HL-60 (cell line): ENCODE measurements around the gene SGMS1.

Experiments
- DNase-seq, 2 experiments: peaks; one replicate each; pipeline ENCODE4 v3.0.0-alpha.2; 2010 to 2020; ENCODE audit warnings: low read depth in 1 of 2, low spot score in 1 of 2
- H3K27ac ChIP-seq: fragments of 250-450 bp; sonication (Bioruptor Pico); replicated peaks from 2 replicates; pipeline ENCODE4 v1.5.1; 2020; ENCODE audit warnings: mild to moderate bottlenecking, moderate library complexity
- H3K27me3 ChIP-seq: fragments of 250-450 bp; sonication (Bioruptor Pico); 2 replicates; pipeline ENCODE4 v1.5.1; 2021; ENCODE audit warnings: mild to moderate bottlenecking, moderate library complexity; ENCODE audit not compliant: insufficient read depth, poor library complexity, severe bottlenecking
- H3K4me3 ChIP-seq: replicated peaks from 2 replicates; pipeline ENCODE4 v1.5.1; 2011; ENCODE audit warnings: mild to moderate bottlenecking, control low read depth, low read length; ENCODE audit not compliant: insufficient read depth
- CTCF ChIP-seq: IDR thresholded peaks from one replicate; pipeline ENCODE4 v1.5.1; 2011; ENCODE audit warnings: low read length, control low read depth, inconsistent platforms; ENCODE audit not compliant: insufficient read depth
- GABPA ChIP-seq: IDR thresholded peaks from 2 replicates; pipeline ENCODE4 v1.6.1; 2012; ENCODE audit warnings: low read depth
- POLR2AphosphoS5 ChIP-seq: IDR thresholded peaks from 2 replicates; pipeline ENCODE4 v1.6.1; 2012; ENCODE audit warnings: low read depth
- SPI1 ChIP-seq: IDR thresholded peaks from 2 replicates; pipeline ENCODE4 v1.6.1; 2012; ENCODE audit warnings: low read depth, mild to moderate bottlenecking, borderline replicate concordance
- TF ChIP-seq, protein P1 (sequence below): IDR thresholded peaks from 2 replicates; pipeline ENCODE4 v1.6.1; 2012; ENCODE audit warnings: low read depth; ENCODE audit not compliant: insufficient replicate concordance

SGMS1 gene

DNA sequence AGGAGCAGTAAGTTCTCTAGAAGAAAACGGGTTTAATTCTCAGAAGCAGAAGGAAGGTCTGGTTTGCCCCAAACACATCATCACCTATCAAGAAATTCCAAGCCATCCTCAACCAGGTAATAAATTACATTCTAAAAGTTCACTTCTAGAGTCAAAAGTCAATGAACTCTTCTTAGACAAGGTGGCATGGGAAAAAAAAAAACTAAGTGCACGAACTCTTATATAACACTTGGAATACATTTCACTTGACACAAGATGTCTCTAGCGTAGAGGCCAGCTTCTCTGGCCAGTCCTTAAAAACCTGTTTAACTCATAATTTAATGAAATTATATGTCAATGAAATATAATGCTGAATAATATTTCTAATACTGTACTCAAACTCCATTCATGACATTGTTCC lies 200.3 kb downstream of the SGMS1 start:
- DNase-seq = no peak
- TF ChIP-seq SPI1 (no peak), POLR2AphosphoS5 (no peak), CTCF (no peak), GABPA (no peak)
- TF ChIP-seq, protein P1, sequence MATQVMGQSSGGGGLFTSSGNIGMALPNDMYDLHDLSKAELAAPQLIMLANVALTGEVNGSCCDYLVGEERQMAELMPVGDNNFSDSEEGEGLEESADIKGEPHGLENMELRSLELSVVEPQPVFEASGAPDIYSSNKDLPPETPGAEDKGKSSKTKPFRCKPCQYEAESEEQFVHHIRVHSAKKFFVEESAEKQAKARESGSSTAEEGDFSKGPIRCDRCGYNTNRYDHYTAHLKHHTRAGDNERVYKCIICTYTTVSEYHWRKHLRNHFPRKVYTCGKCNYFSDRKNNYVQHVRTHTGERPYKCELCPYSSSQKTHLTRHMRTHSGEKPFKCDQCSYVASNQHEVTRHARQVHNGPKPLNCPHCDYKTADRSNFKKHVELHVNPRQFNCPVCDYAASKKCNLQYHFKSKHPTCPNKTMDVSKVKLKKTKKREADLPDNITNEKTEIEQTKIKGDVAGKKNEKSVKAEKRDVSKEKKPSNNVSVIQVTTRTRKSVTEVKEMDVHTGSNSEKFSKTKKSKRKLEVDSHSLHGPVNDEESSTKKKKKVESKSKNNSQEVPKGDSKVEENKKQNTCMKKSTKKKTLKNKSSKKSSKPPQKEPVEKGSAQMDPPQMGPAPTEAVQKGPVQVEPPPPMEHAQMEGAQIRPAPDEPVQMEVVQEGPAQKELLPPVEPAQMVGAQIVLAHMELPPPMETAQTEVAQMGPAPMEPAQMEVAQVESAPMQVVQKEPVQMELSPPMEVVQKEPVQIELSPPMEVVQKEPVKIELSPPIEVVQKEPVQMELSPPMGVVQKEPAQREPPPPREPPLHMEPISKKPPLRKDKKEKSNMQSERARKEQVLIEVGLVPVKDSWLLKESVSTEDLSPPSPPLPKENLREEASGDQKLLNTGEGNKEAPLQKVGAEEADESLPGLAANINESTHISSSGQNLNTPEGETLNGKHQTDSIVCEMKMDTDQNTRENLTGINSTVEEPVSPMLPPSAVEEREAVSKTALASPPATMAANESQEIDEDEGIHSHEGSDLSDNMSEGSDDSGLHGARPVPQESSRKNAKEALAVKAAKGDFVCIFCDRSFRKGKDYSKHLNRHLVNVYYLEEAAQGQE = no peak
- H3K4me3 ChIP-seq = no peak overlapping the region
- no peak overlapping the region for H3K27ac ChIP-seq
- H3K27me3 ChIP-seq = no peaks in the 10 kb centered on the region

GRCh38 chr10:50422259-50422658 lies 201.5 kb downstream of the SGMS1 start:
- no peak for TF ChIP-seq CTCF
- TF ChIP-seq, protein P1 = no peak
- TF ChIP-seq SPI1 = peak; percentile 4; the same call in 1 of the 2 replicates
- no peak for TF ChIP-seq GABPA
- Histone ChIP-seq H3K4me3 (no peak overlapping the region), H3K27me3 (no peaks in the 10 kb centered on the region), H3K27ac (no peak overlapping the region)
- no peak for DNase-seq

DNA sequence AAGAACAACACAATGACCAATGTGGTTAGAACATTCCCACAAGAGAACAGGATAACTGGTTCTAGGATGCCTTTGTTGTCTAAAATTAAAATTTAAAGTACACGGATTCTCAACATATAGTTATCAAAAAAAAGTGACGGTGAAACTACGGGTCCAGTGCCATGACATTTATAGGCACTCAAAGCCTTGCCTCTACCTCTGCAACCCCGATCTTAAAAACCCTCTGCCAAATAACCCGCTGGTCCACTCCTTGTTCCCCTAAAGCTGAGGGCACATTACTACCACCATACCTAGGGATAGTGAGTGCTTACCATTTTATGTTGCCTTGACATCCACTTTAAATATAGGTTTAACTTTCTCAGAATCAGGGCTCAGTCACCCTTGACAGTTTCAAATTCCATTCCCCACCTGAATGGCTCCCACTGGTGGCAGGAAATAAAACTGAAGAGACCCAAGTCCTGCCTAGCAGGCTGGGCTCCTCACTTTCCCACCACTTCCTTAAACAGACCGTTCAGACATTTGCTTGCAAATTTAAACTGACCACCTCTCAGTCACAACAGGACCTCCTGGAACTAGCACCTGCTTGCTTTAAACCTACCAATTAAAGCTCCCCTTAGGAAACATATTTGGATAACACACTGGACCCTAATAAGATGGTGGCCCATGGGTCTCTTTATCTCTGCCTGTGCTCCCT lies 202.6 kb downstream of the SGMS1 start:
- H3K4me3 ChIP-seq = no peak overlapping the region
- DNase-seq = peak in 1 of 2 experiments; percentile 64

More for the DNA sequence above, 202.6 kb downstream of the SGMS1 start:
- no peak for TF ChIP-seq GABPA
- peak; percentile 91 for TF ChIP-seq SPI1
- TF ChIP-seq, protein P1 = no peak
- peak; percentile 88 for TF ChIP-seq CTCF
- no peak for TF ChIP-seq POLR2AphosphoS5
- no peak overlapping the region for H3K27ac ChIP-seq
- H3K27me3 ChIP-seq = no peaks in the 10 kb centered on the region
